NCI-H128 (cell line): ENCODE results near the gene RAPGEF4.
"Not testable (repeated sequence)": the region's sequence is repeated elsewhere in the genome, so short reads cannot be mapped to it uniquely, and the experiment has no call there.

Experiments used
- DNase-seq: peaks from one replicate; lab custom pipeline; 2025; ENCODE audit not compliant: unreplicated experiment; lab: John Stamatoyannopoulos, UW

The RAPGEF4 gene

DNA sequence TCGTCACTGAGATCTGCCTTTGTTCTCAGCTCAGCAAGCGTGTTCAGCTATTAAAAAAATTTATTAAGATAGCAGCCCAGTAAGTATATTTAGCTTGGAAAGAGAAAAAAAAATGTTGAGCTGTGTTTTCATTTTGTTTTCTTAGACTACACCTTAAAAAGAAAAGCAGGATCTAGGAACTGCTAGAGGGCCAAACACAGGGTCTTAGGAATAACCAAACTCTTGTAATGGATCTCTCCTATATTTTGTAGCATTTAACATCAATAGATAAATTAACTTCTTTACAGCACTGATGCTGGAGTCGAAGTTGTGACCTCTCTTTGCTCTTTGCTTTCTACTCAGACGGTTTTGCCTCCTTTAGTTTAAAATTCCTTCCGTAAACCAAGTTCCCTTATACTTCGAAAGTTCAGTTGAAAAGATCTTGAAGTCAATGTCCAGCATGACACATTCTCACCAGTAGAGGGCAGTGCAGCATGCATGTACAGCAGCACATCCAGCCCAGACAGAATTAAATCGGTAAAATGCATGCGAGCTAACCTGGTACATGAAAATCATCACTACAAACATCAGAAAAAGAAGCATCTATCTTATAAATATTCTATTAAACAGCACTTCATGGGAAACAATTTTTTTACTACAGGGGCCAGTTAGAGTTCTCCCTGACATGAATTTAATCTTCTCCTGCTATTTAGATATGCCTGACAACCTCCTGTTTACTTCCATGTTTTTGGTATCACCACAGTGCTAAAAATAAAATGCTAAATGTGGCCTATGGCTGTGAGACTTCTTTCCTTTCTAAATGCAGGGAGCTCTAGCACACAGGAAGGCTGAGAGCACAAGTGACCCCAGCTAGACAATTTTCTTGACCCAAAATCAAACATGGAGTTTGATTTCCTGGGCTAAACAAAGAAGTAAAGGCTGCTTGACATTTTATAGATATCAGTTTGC lies 291.8 kb downstream of the RAPGEF4 start:
- DNase-seq, result peak; percentile 20

DNA sequence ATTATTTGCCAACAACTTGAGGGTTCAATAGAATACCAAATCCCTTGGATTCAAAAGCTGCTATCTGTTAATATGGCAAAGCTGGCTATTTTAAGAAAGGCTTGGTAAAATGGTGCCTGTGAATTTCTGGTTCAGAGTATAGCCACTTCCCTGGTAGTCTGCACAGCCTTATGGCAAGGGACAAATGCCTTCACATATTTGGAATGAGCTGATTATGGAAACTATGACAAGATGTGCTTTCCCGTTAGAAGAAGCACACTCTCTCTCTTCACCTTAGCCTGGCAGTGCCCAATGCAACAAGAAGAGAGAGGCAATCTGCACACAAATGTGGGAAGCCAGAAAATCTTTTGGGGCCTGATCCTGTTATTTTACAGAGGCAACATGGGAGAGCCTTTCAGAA lies 292.5 kb downstream of the RAPGEF4 start:
- DNase-seq, result no peak

DNA sequence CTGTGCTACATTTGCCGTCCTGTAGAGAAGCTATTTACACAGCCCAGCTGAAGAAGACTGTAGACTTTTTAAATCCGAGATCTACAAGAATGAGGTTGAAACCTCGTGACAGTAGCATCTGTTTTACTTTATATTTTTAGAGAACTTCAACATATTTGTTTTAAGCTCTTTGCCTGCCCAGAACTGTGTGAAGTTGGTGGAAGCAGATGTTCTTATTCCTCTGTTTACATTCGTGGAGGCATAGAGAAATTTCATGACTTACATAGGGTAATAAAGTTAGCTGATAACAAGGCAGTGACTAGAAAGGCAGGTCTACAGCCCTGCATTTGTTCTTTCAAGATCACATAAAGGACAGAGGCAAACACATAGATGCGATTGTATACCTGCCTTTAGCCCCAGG lies 293.0 kb downstream of the RAPGEF4 start:
- DNase-seq, result no peak

DNA sequence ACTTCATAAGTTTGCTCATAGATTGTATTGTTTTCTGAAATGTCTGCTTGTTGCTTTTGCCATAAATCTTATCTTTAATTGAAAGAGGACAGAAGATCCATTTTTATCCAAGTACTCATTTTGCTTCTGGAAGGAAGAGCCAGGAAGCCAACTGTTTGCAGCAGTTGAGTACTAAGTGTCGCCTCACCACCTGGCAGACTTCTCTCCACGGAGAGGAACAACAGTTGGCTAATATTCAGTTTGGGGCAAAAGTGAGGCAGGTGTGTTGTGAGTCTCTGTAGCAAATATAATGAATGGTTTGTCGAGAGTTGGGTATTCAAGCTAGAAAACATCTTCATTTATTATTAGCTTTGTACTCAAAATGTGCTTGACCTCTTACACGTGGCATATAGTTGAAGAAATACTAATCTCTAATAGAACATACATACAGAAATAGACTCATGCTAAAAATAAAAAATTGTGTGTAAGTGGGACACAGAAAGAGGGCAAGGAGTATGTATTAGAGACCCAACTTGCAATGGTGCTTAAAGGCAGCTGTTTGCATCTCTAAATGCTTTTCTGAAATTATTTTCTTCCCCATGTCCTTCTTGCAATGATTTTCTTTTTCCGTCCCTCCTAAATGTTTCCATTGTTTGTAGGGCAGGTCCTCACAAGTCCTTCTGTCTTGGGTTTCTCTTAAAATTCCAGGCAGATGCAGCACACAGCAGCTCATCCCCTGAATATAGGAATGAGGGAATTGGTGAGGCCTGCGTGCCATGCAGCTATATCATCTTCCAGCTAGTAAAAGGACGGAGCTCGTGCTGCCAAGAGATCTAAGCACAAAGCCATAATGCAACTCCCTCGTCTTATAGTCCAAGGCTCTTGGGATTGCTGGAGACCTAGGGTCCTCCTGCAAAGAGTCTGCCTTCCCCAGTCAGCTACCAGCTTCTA lies 295.2 kb downstream of the RAPGEF4 start:
- DNase-seq, result no peak

DNA sequence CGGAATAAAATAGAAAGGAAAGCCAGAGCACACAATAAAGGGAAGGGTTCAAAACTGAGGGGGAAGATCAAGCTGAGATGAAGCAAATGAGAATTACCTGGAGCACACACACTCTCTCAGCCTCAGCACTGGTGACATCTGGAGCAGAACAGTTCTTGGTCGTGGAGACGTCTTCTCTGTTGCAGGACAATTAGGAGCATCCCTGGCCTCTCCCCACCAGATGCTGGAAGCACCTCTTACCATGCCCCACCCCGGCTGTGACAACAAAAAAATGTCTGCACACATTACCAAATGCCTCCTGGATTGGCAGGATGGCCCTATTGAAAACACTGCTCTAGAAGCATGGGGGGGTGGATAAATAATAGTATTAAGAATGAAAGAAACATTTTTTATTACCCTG lies 296.4 kb downstream of the RAPGEF4 start:
- DNase-seq, result no peak

DNA sequence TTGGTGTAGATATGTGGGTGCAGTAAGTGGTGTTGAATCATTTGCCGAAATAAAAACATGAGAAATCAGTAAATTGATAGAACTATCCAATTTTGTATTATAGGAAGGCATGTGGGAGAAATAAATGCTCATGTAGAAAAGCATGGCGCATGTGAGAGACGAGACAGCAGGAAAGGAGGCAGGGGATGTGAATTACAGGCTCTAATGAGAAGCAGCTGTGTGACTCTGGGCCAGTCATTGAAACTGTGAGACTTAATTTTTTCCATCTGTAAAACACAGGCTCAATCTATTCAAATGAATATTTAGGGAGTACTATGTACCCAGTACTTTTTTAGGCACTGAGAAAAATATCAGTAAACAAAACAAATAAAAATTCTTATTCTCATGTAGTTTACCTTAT lies 297.4 kb downstream of the RAPGEF4 start:
- DNase-seq, result no peak

DNA sequence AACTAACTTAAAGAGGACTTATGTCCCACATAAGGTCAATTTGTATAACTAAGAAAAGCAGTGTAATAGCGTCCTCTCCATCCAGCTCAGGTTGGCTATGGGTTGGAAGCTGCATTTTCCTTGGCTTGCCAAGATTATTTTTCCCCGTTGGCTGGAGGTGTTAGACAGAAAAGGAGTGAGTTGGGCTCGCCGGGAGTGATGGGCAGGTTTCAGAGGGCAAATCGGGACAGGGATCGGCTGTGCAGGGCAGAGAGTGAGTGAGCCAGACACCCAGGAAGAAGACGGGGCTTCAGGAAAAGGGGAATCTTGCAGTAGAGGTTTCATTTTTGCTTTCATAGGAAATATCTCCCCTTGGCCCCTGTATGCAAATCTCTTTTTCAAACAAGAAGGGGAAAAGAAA lies 298.5 kb downstream of the RAPGEF4 start:
- DNase-seq, result no peak

DNA sequence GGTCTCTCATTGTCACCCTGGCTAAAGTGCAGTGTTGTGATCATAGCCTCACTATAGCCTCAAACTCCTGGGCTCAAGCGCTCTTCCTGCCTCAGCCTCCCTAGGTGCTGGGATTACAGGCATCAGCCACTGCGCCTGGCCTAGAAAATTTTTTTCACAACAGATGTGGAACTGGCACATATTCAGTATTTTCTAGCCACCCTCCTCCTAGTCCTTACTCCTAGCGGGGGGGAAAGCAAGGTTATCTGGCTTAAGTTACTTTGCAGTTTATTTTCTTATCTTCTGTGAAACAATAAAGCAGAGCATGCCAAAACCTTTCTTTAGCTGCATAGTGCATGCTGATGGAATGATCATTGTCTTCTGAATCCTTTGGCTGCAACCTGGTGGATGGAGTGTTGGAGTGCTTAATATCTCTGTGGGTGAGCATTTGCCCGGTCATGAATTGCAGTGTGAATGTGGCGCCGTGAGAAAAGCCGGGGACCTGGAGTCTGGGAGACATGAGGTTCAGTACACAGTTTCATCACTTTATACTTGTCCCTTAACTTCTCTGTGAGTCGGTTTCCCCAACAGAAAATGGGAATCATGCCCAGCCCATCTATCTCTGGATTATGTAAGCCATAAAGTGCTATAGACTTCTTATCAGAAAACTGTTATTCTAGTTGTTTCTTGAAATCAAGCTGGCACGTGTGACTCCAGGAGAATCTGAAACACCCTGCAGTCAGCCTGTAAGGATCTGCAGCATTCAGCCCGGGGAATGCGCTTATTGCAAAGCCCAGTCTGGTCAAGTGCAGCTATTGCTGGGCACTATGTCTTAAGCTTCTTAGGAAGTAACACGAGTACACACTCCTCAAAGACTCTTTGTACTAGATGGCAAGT lies 301.8 kb downstream of the RAPGEF4 start:
- DNase-seq, result no peak

DNA sequence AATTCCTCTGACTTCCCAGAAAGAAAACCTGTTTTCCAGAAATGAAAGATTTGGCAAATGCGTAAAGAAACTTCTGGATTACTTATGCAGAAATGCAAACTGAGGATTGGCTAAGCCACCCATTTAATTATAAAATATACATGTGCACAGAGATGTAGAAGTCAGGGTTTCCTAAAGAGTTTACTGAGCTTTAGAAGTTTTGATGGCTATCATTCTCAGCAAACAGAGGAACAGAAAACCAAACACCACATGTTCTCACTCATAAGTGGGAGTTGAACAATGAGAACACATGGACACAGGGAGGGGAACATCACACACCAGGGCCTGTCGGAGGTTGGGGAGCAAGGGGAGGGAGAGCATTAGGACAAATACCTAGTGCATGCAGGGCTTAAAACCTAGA lies 302.6 kb downstream of the RAPGEF4 start:
- DNase-seq, result not testable (repeated sequence)

DNA sequence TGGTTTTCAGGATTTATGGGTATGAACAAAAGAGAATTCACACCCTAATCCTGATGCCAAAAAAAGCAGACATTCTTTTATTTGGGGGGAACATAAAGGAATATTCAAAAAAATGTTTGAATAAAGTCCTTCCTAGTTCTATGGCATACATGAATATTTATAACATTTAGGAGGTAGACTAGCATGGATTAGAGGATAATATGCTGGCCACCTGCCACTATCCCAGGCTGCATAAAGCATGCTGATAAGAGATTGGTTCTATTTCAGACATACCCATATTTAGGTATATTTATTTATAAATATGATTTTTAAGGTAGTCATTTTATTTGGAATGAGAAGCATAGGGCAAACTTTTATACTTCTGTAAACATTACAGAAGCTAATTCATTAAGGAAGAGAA lies 305.1 kb downstream of the RAPGEF4 start:
- DNase-seq, result no peak

DNA sequence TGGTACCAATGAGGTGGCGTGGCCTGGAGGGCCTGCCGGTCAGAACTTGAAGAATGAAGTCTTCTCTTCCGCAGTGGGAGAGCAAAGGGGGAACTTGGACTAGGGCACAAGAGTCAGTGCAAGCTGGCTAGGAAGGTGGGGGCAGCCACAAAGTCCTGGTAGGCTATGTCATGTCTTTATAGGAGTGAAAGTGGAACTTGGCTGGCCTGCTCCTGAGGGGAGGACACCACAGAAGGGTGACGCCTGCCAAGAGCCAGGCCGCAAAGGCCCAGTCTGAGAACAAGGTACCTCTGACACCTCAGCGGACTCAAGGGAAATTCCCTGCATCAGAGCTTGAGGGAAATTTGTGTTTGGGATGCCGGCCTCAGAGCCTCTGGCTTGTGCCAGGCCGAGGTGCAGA lies 307.8 kb downstream of the RAPGEF4 start:
- no peak for DNase-seq

DNA sequence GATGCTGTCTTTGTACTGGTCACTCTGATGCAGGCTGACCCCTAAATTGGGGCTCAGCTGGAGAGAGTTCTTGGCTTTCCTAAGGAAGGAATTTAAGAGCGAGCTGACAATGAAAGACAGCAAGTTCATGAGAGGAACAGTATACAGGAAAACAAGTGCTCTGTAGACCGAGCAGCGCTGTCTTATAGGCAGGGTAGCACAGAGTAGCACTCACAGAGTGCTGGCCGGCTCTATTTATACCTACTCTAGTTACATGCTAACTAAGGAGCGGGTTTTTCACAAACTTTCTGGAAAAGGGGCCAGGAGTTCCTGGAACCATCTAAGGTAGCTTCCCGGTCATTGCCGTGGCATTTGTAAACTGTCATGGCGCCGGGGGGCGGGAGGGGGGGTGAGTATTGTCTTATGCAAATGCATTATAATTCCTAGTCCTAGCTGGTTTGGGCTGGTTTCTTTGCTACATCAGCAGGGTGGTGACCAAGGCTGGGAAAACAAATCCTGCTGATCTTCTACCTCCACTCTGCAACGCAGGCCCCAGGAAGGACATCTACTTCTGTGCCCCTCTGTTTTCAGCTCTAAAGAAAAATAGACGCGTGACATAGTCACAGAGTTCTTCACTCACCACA lies 308.4 kb downstream of the RAPGEF4 start:
- no peak for DNase-seq

DNA sequence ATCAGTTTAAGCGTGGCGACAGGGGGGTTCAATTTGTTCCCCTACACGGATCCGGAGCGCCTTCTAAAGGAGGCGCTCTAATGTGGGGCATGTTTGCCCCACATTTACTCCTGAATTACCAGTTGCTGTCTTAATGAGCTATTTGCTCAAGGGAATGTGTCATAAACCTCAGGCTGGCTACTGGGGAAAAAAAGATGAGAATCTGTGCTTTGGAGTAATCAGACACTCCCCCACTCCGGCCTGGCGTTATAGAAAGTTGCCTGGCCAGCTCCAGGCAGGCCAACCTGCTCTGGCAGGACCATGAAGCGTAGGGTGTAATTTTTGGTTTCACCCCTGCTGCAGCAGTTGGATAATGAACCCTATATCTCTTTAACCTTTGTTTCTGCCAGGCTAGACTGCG lies 309.0 kb downstream of the RAPGEF4 start:
- DNase-seq, result no peak

DNA sequence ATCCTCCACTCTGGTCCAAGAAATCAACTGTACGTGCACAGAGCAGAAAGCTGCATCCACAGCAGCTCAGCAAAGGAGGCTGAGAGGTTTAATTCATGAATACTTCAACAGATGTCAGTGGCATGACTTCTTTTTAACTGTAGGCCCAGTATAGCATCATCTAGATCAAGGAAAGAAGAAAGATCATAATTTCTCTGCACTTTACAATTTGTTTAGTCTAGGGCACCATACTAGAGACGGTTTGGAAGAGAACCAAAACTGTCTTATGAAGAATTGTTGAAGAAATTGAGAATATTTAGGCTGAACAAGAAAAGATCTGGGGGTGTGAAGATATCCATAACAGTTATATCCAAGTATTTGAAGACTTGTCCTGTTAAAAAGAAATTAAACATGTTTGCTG lies 309.5 kb downstream of the RAPGEF4 start:
- DNase-seq, result no peak

DNA sequence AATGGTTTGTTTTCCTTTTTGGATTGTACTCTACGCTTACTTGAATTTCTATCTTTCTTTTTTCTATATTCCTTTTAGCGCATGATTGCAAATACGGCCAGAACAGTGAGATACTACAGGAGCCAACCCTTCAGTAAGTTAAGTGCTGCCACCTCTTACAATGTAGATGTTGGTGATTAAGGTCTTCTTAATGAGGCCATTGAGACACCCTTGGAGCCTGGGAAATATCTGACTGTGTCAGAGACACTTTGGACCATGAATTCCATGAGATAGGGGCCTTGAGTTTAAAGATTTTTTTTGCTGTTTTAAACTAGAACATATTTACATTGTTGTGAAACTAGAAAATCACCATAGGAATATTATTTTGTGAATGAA lies 312.9 kb downstream of the RAPGEF4 start:
- no peak for DNase-seq

DNA sequence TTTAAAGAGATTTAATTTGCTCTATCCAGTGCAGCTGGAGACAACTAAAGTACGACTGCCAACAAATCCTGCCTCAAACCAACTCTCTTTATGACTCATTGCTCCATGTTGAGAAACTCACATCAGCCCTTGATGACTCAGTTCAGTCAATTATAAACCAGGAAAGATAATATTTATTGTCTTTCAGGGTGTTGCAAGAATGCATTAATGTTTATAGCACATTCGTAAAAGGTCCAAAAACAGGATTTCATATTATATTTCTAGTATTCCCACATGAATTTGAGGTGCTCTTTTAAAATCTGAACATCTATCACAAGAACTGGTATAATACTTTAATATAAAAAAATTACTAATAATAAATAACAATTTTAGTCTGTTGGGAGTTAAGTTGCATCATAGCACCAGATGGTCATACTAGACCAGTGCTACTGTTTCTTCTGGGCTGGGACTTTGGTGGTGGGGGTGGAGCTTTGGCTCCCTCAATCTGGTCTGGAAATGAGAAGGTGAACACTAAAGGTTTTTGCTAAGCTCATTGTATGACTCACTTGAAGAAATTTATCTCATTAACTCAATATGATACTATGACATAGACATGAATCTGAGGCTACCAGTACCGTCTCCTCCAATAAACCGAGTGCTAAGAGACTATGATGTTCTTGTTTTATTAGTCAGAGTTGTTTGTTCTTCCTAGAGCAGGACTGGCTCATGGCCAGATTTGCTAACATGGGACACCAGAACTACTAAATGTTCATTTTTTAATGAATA lies 313.4 kb downstream of the RAPGEF4 start:
- DNase-seq, result no peak

DNA sequence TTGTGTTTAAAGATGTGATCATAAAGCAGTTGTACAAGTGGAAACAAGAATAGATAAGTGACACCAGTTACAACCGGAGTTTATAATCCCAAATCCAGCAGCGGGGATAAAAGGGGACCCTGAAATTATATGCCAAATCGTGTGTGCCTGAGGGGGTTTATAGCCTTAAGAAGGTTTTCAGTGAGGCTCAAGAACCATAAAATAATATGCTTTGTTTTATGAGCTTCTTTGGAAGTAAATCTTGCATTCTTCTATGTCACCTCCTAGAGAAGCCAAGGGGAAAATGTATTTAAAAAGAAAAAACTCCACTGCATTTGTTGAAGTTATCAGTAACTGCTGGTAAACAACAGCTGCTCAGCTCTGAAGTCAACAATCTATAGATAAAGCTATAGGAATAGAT lies 314.2 kb downstream of the RAPGEF4 start:
- DNase-seq, result no peak

DNA sequence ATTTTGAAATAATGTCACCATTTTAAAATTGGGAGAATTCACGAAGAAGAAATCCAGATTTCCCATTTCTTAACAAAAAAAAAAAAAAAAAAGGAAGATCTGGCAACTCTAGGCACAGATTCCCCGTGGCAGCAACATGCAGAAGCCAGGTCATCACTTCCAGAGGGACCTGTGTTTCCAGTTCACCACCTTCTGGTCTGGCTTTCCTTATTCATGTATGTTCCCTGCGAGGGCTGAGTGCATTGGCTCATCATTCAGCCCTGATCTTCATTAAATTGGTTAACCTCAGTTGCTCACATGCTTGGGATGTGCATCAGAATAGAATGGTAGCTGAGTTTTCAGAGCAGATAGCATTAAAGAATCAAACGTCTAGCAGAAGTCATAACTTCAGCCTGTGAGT lies 315.0 kb downstream of the RAPGEF4 start:
- no peak for DNase-seq

DNA sequence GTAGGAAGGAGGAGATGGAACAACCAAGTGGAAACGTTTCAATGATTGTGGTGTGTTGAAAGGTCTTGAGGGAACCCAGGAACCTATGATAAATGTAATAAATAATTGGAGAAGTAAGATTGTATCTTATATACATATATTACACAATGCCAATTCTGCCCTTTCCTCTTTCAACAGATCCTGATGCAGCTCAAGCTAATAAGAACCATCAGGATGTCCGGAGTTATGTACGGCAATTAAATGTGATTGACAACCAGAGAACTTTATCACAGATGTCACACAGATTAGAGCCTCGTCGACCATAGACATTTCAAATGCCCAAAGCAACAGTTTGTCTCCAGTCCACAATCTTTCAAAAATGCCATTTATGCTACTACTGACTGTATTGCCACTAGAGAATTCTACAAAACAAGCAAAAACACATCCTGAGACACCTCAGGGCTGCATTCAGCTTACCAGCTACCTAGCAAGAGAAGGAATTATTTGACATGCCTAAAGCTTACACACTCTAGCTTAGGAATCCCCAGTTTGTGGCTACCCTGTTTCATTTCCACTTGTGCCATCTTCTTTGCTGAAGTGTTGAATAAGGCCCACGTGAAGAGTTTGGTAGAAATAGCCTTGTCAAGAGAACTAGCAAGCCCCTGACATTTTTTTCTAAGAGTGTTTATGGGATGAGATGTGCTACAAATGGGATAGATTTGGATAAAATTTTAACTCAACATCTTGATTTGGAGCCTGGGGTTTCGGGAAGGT lies 316.0 kb downstream of the RAPGEF4 start:
- DNase-seq, result no peak
